ENCODE results near the gene DCHS1.

- TF ChIP-seq HOXA3 (CRISPR knock-in tag; IDR thresholded peaks at IDR 0.05) (no peak; the same call in 1 of the 2 replicates), TP53 (CRISPR knock-in tag; conservative IDR thresholded peaks at IDR 0.05) (no peak), CTCF (CRISPR knock-in tag; IDR thresholded peaks at IDR 0.05) (peak; percentile 34), CBX1 (IDR thresholded peaks at IDR 0.05; ENCODE audit: low read depth) (no peak), ZNF891 (CRISPR knock-in tag; IDR thresholded peaks at IDR 0.05) (no peak), POLR2A (IDR thresholded peaks at IDR 0.05; ENCODE audit: insufficient read depth in 1 of 2, low read depth in 2 of 2, low read length in 2 of 2) (peak in 1 of 2 experiments; percentile 26; a peak in 1 of 4 replicates), ASH2L (IDR thresholded peaks at IDR 0.05; ENCODE audit: insufficient read length, low read depth, low read length) (no peak), ZBTB37 (CRISPR knock-in tag; IDR thresholded peaks at IDR 0.05) (no peak), ZNF263 (CRISPR knock-in tag; IDR thresholded peaks at IDR 0.05) (no peak), ZNF318 (CRISPR knock-in tag; IDR thresholded peaks at IDR 0.05) (no peak)
Observed at GRCh38 chr11:6606471-6607189, 49.0 kb downstream of the DCHS1 start.
